ENCODE data around the gene SLC6A8. TPM values are rescaled to one million over a fixed set of nuclear protein-coding genes. Genes with fewer than 3 reads are reported as not detected.

Gene SLC6A8
- total and polyA plus RNA-seq, 2 donors (not counting 3 experiments of a cell fraction or from before 2014, with no cell fraction given) = 22.7 to 23.6 TPM

GRCh38 chrX:153649915-153650782, 37.6 kb upstream of the SLC6A8 start:
- POLR2A ChIA-PET = no interaction called here
- no peaks in the 10 kb centered on the region for H3K79me2 ChIP-seq (ENCODE audit: control insufficient read depth, insufficient read depth, low read length)
- DNase-seq (ENCODE audit: low read depth, low spot score) (no peak), FAIRE-seq (no peak)
- H3K27ac ChIP-seq (ENCODE audit: insufficient read depth, low read depth, low read length) = no peak overlapping the region
- H3K4me3 ChIP-seq (replicated peaks in 1 of 3; ENCODE audit: insufficient read depth in 1 of 3, low read depth in 1 of 3, low read length in 3 of 3) = no peak overlapping the region
- no peak overlapping the region for H2AFZ ChIP-seq (ENCODE audit: low read depth, low read length)
- CTCF ChIA-PET = interaction anchor here (1.2 to 2.7 kb wide), 4 partner anchors 19 to 111 kb away, joined by 3 to 12 read pairs (median 6); no protein-coding TSS in a partner anchor
- TF ChIP-seq MAX (IDR thresholded peaks at IDR 0.05; ENCODE audit: insufficient read depth, insufficient read length) = no peak
- no peak for TF ChIP-seq GATA2 (IDR thresholded peaks at IDR 0.05; ENCODE audit: insufficient read depth, insufficient read length, low read depth, low read length)
- no peak for TF ChIP-seq POLR2A (IDR thresholded peaks at IDR 0.05; ENCODE audit: low read depth, low read length)
- no peak for TF ChIP-seq JUN (IDR thresholded peaks at IDR 0.05; ENCODE audit: borderline replicate concordance, insufficient read depth, insufficient read length, low read depth)
- no peak for TF ChIP-seq POLR2AphosphoS5 (IDR thresholded peaks at IDR 0.05; ENCODE audit: insufficient read depth, low read depth, low read length)
- no peak for TF ChIP-seq FOS (IDR thresholded peaks at IDR 0.05; ENCODE audit: borderline replicate concordance, insufficient read depth, low read length)
- no peak for TF ChIP-seq EZH2 (IDR thresholded peaks at IDR 0.05; ENCODE audit: borderline replicate concordance, low read depth, low read length, severe bottlenecking)
- no peak for TF ChIP-seq CTCF (IDR thresholded peaks at IDR 0.05; ENCODE audit: extremely low read depth in 1 of 2, insufficient read depth in 1 of 2, low read depth in 1 of 2, low read length in 2 of 2)
- no peak for TF ChIP-seq MYC (IDR thresholded peaks at IDR 0.05; ENCODE audit: low read depth, low read length)
- dilution Hi-C loops (cut with MboI; ENCODE audit: extremely low pct_ligation_motif_present, low sequenced_read_pairs) = no loop called here
- no peaks in the 10 kb centered on the region for H3K9me1 ChIP-seq (replicated peaks; ENCODE audit: control insufficient read depth, extremely low read depth, insufficient read depth, low read length)
- H4K20me1 ChIP-seq (replicated peaks; ENCODE audit: control insufficient read depth, extremely low read depth, insufficient read depth, low read length) = no peaks in the 10 kb centered on the region
- H3K9ac ChIP-seq (replicated peaks; ENCODE audit: extremely low read depth, insufficient read depth, low read length) = no peak overlapping the region
- intact Hi-C loops (cut with micrococcal nuclease) = loop anchor here (1.0 kb wide), 1 partner anchor 111 kb away; no protein-coding TSS in a partner anchor
- BruUV-seq (replicated peaks) = no TSS peak
- peaks cover 27 to 30% of the 10 kb centered on the region in 2 experiments for H3K27me3 ChIP-seq (ENCODE audit: control insufficient read depth in 2 of 2, insufficient read depth in 2 of 2, low read length in 2 of 2)
- H3K4me2 ChIP-seq (ENCODE audit: insufficient read depth, low read length) = no peak overlapping the region
- no peaks in the 10 kb centered on the region for H3K9me3 ChIP-seq (replicated peaks; ENCODE audit: control insufficient read depth, insufficient read depth, low read length)
- H3K4me1 ChIP-seq (ENCODE audit: control insufficient read depth, extremely low read depth, insufficient read depth, low read length) = no peaks in the 10 kb centered on the region
- no peaks in the 10 kb centered on the region for H3K36me3 ChIP-seq (ENCODE audit: control insufficient read depth in 2 of 2, extremely low read depth in 1 of 2, insufficient read depth in 2 of 2, low read length in 2 of 2)
